Urothelium cell line (cell line): ENCODE measurements around the gene PFKP.

Experiments
- DNase-seq: peaks from one replicate; pipeline ENCODE4 v3.0.0; 2011; ENCODE audit warnings: low spot score, mixed read lengths
- FAIRE-seq: peaks from 2 replicates; lab custom pipeline; 2011; peaks lifted over from hg19 to GRCh38; lab: Jason Lieb, UNC

Gene PFKP

DNA sequence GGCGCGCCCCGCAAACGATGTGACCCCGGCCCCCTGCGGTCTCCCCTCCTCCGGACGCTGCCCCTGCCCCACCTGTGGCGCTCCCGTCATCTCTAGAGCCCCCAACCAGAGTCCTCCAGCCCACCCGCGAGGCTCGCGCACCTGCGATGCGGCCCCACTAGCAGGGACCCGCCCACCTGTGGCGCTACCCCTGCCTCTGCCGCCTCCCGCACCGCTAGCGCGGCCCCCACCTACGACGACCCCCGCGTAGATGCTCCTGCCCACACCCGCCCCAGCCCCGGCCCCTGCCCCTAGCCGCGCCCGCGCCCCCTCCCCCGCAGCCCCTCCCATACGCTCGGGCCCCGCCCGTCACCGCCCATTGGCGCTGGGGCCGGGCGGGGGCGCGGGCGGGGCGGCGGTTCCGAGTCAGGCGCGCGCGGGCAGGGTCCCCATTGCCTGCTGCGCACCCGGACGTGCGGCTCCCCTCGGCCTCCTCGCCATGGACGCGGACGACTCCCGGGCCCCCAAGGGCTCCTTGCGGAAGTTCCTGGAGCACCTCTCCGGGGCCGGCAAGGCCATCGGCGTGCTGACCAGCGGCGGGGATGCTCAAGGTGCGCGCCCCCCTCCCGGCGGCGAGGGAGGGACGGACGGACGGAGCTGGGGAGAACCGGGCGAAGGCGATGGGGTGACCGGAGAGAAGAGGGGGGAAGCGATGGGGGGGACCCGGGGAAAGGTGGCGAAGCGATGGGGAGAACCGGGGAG, at the start of gene PFKP:
TSS of gene PFKP (plus strand) at position 431 of the 741 bp plus-strand sequence. CDS start at position 479, 48 bp downstream.
- DNase-seq: peak; percentile 32
- no peak for FAIRE-seq

DNA sequence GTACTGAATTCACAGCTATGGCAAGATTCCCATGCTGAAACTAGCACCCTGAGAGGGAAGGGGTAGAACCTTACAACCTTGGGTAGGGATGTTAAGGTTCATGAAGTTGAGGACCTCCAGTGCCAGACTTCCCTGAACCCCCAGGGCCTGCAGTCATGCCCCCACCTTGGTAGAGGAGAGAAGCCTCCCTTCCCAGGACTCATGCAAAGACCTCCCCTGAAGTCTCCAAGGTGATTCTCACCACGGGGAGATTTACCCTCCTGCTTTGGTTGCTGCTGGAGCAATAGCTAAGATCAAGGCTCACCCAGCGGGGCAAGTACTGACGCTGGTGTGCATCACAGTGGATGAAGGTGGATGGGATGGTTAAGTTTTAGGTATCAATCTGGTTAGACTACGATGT, 49.1 kb upstream of the PFKP start:
- FAIRE-seq (no peak), DNase-seq (no peak)

GRCh38 chr10:3020311-3020710, 47.0 kb upstream of the PFKP start:
- DNase-seq (no peak), FAIRE-seq (no peak)

- FAIRE-seq: no peak
- no peak for DNase-seq
These were observed 46.5 kb upstream of the PFKP start for GRCh38 chr10:3020881-3021280.

DNA sequence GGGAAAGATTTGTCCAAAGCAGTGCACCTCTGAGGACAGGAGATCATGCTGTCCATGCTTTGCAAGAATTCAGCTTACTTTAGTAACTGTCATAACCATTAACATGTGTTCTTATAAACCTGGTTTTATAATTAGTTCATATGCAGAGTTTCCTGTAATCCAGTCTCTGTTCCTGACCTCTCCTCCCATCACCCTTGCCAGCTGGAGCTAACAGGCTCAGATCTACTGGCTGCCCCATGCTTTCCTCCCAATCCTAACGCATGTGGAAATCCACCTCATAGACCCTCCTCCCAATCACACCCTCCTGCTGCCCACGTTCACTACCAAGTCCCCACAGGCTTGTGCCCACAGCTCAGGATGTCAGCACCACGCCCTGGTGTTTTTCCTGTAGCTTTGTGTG, 45.3 kb upstream of the PFKP start:
- FAIRE-seq (no peak), DNase-seq (no peak)

DNA sequence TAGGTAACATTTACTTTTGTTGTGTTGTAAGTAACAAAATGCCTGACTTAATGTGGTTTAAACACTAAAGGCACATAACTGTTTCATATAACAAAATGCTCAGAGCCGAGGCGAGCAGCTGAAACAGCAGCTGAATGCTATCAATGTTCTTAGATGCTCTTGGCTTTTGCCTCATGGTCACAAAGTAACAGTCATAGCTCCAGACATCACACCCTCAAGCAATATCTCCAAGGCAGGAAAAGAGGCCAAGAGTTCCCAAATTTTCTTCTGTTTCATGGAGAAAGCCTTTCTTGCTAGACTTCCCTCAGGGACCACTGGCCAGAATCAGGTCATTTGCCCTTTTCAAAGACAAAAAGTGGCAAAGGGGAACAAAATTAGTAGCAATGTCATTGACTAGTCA, 43.5 kb upstream of the PFKP start:
- no peak for FAIRE-seq
- no peak for DNase-seq

DNA sequence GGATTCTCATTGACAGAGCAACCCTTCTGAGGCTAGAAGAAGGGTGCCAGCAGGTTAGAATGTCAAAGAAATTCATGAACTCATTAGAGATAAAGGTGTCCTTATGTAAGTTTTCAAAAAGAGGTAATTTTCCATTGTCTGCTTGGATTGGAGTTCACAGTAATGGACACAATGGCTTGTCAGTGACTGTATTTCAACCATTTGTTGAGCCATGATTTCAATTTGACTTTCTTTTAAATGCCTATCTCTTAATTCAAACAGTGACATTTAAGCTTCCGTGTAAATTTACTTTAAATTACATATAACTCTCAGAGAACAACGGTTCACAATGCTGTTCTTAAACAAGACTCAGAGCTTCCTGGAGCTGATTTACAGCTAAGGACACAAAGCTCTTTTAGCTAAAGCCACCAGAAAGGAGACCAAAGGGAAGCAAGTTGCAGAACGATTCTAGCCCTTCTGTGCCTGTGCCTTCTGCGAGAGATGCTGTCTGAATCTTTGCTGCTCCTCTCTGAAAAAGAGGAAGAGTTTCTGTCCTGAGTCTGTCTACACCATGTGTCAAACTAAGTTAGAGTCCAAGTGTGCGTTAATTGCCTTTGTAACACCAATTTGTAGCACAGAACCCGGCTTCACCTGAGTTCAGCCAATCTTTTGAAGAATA, 42.2 kb upstream of the PFKP start:
- DNase-seq: no peak
- no peak for FAIRE-seq

GRCh38 chr10:3027866-3028265, 39.5 kb upstream of the PFKP start:
- no peak for DNase-seq

GRCh38 chr10:3028441-3028840, 38.9 kb upstream of the PFKP start:
- no peak for DNase-seq
- no peak for FAIRE-seq

More at GRCh38 chr10:3027866-3028265, 39.5 kb upstream of the PFKP start:
- no peak for FAIRE-seq

DNA sequence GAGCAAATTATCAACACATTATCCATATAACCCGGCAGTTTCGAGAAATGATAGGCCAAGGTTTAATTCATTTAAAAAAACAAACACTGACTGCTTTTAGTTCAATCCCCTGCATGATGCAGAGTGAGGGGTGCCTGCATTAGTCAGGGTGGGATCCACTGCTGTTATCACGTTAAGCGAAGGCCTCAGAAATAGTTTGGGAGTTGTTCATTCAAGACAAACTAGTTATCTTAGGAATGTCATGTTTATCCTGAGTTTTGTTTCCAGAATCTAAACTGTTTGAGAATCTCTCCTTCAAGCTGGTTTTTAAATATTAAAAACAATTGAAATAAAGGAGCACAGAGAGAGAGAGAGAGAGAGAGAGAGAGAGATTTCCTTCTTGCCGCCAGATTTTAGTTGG, 36.6 kb upstream of the PFKP start:
- DNase-seq (no peak), FAIRE-seq (no peak)

GRCh38 chr10:3031490-3031889, 35.9 kb upstream of the PFKP start:
- DNase-seq (no peak), FAIRE-seq (no peak)

GRCh38 chr10:3033925-3034324, 33.4 kb upstream of the PFKP start:
- FAIRE-seq (no peak), DNase-seq (no peak)

GRCh38 chr10:3034616-3035015, 32.7 kb upstream of the PFKP start:
- FAIRE-seq: no peak
- DNase-seq: no peak

GRCh38 chr10:3036155-3037021, 31.0 kb upstream of the PFKP start:
- FAIRE-seq (no peak), DNase-seq (no peak)

DNA sequence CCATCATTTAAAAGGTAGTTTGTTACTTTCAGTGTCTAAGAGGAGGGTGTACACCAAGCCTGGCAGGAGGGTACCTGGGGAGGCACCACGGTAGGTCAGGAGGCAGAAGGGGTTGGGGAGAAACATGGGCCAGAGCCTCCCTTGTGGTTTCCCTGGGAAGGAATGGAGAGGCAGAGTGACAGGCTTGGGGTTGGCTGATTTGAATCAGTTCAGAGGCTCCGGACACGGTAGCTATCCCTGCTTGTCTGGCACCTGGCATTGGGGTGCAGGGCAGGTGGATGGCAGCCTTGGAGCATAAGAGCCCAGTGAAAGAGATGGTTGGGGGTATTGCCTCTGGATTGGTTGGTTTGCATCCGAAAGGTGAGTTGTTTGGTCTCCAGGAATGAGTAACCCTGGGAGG, 30.2 kb upstream of the PFKP start:
- FAIRE-seq: no peak
- DNase-seq: no peak

GRCh38 chr10:3040069-3040468, 27.3 kb upstream of the PFKP start:
- no peak for DNase-seq

GRCh38 chr10:3042589-3042988, 24.8 kb upstream of the PFKP start:
- FAIRE-seq: no peak
- no peak for DNase-seq

More at GRCh38 chr10:3040069-3040468, 27.3 kb upstream of the PFKP start:
- FAIRE-seq: no peak

DNA sequence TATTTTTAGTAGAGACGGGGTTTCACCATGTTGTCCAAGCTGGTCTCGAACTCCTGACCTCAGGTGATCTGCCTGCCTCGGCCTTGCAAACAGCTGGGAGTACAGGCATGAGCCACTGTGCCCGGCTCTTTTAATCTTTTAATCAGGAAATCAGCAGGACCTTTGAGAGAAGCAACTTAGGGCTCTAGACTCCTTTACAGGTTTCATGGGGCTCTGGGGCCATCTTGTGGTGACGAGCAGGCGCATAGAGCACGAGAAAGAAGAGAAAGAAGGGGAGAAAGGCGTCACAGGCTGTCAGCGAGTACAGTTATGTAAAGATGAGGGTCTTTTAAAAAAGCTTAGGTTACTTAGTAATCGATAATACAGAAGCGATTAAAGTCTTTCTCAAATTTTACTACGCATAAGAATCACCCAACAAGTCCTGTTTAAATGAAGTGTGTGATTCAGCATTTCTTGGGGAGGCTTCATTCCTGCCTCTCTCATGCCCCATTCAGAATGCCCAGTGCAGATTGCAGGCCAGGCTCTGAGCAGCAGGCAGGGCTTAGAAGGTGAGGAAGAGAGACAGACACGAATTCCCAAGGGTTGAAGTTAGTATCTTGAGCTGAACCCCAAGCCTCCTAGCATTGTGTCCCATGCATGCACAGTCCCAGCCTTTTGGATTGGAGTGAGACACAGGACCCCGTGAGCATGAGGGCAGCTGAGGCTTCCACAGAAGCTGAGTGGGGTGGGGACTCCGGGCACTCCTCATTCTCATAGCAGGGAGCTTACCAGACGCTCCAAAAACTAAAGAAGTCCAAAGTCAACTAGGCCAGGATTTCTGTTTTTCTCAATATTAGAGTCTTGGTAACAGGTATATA, 23.6 kb upstream of the PFKP start:
- FAIRE-seq (no peak), DNase-seq (peak; percentile 24)

DNA sequence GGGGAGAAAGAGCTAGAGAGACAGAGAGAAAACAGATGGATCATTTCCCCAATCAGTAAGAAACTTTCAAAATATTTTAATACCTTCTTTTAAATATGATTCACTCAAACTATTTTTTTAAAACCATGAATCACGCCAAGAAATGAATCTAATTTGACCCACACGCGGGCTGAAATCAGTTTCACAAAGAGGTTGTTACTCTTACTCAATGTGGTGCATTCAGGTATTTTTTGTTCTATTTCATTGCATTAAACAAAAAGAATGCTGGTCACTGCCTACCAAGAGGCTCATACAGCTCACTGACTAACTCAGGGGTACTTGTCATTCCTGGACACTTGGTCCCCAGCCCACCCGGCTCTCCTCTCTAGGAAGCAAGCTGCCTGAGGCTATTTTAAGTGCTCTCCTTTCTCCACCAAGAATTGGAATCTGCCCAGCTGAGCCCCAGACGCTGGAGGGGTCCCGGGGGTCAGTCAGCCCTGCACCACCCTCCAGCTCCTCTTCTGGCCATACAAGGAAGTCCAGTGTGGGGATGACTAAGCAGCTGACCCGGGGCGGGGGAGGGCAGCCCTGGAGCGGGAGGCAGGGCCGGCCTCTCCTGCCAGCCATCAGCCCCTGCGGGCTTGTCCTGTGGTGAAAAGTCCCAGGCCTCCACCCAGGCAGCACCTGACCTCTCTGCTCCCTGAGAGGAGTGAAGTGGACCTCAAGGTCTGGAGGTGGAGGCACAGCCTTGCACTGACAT, 21.7 kb upstream of the PFKP start:
- DNase-seq: no peak
- no peak for FAIRE-seq

- FAIRE-seq (no peak), DNase-seq (no peak)
These were observed 21.1 kb upstream of the PFKP start for GRCh38 chr10:3046210-3046779.
